ENCODE results near the gene GPR52.

- TF ChIP-seq CTCF (IDR thresholded peaks at IDR 0.05; ENCODE audit: low read depth, low read length, poor library complexity, severe bottlenecking) (no peak), EZH2phosphoT487 (IDR thresholded peaks at IDR 0.05; ENCODE audit: borderline replicate concordance, low read length) (no peak)
Observed at GRCh38 chr1:174451408-174451807, 3.6 kb downstream of the GPR52 start.

All from DOHH2 (cell line).